Activated CD8-positive, alpha-beta memory T cell treated with anti-CD3 and anti-CD28 coated beads for 36 hours (primary cell): Measurements from ENCODE around the gene MFSD2A. TPM values are rescaled to one million over a fixed set of nuclear protein-coding genes. Genes with fewer than 3 reads are reported as not detected.
"Not testable (repeated sequence)": the region's sequence is repeated elsewhere in the genome, so short reads cannot be mapped to it uniquely, and the experiment has no call there.

Source experiments
- CTCF ChIA-PET: fragments of 350-600 bp; sonication (Branson Sonifier 250); formaldehyde crosslinking; loops from one replicate; lab custom pipeline; 2021; ENCODE audit warnings: antibody characterized with exemption; lab: Charles Lee
- POLR2A ChIA-PET: fragments of 350-600 bp; sonication (Branson Sonifier 250); formaldehyde crosslinking; loops from one replicate; lab custom pipeline; 2021; ENCODE audit warnings: antibody characterized with exemption; lab: Charles Lee
- total RNA-seq, 2 experiments: library from RNA; stranded (reverse); gene quantifications; one replicate each; pipeline ENCODE4 v1.2.3, GENCODE V29; 2021

Gene MFSD2A
- total RNA-seq, 2 experiments from 2014 or later = 23.7 to 24.0 TPM

DNA sequence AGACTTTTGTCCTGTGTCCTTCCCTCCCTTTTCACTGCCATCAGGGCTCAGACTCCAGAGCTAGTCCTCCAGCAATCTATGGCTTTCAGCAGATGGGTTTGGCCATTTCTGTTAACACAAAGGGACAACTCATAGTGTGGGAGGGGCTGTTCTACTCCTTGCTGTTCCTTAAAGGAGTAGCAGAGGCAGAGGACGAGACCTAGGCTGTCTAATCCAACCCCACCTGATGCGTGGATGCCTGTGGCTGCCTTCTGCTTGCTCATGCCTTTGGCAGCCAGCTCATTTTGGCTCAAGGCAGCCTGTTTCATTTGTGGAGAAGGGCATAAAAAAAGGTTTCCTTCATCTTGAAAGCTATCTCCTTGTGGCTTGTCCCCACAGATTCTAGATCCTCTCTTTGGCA, 27.0 kb downstream of the MFSD2A start:
- CTCF ChIA-PET = interaction anchor here (0.6 kb wide), 1 partner anchor 18 kb away, joined by 3 read pairs; no protein-coding TSS in a partner anchor

DNA sequence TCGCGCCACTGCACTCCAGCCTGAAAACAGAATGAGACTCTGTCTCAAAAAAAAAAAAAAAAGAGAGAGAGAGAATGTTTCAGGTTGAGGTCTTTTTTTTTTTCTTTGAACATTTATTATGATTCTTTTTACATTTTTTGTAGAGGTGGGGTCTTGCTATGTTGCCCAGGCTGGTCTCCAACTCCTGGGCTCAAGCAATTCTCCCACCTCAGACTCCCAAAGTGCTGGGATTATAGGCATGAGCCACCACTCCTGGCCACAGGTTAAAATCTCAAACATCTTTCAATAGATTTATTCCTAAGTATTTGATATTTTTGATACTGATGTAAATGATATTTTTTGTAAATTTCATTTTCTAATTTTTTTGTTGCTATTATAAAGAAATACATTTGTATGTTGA, 29.5 kb downstream of the MFSD2A start:
- CTCF ChIA-PET = interaction anchor here (1.3 kb wide), 1 partner anchor 10 kb away, joined by 7 read pairs; no protein-coding TSS in a partner anchor
- POLR2A ChIA-PET = not testable (repeated sequence)

More for the DNA sequence above, 27.0 kb downstream of the MFSD2A start:
- POLR2A ChIA-PET = no interaction called here

DNA sequence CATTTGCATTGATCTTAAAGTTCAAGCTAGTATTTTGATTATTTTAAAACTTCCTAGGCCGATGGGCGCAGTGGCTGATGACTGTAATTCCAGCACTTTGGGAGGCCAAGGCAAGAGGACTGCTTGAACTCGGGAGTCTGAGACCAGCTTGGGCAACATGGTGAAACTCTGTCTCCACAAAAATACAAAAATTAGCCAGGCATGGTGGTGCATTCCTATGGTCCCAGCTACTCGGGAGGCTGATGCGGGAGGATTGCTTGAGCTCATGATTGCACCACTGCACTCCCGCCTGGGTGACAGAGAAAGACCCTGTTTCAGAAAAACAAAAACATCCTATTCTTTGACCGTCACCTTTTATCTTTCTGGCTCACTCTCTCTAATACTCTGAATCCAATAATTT, 30.0 kb downstream of the MFSD2A start:
- ChIA-PET CTCF (interaction anchor here (1.3 kb wide), 1 partner anchor 11 kb away, joined by 7 read pairs; no protein-coding TSS in a partner anchor), POLR2A (no interaction called here)

DNA sequence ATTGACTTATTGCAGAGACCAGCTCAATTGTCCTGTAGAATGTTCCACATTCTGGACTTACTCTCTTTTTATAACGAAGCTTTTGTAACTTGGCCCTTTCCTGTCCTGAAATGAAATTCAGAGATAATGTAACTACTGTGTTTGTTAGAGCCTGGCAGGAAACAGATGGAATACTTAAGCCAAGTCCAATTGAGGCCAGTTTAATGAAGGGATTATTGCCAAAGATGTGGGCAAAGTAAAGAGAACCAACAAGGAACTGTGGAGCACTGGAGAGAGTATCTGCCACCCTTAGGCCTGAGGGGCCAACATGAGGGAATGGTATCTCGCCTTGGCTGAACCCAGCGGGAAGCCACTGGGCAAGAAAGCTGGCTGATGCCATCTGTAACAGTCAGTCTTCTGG, 32.9 kb downstream of the MFSD2A start:
- ChIA-PET POLR2A (no interaction called here), CTCF (interaction anchor here (1.2 kb wide), 1 partner anchor 68 kb away, joined by 4 read pairs; no protein-coding TSS in a partner anchor)

DNA sequence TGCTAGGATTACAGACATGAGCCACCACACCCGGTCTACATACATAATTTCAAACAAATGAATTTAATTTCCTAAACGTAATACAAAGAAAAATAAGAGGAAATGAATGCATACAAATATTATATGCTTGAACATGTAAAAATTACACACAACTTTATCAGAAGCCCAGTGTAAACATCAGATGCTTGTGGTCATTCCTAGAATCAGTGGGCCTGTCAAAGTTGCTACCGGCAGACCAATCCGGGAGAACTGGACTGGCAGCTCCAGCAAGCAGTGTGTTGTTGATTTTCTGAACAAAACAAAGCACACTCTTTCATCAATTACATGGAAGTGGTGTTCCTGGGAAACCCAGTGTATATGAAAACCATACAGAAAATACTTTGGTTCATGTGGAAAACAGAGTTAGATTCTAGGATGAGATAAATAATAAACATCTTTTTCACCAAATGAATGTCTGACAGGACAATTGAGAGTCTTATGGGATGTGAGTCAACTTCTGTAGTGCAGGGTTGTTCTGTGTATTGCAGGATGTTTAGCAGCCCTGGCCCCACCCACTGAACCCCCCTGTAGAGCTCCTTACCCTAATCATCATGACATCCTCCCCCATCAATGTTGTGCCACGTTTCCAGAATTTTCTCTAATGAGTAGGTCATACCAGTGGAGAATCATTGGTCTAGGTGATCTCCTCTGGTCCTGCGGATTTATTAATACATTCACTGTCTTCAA, 33.8 kb downstream of the MFSD2A start:
- POLR2A ChIA-PET = no interaction called here
- CTCF ChIA-PET = interaction anchor here (1.2 kb wide), 1 partner anchor 69 kb away, joined by 4 read pairs; no protein-coding TSS in a partner anchor

DNA sequence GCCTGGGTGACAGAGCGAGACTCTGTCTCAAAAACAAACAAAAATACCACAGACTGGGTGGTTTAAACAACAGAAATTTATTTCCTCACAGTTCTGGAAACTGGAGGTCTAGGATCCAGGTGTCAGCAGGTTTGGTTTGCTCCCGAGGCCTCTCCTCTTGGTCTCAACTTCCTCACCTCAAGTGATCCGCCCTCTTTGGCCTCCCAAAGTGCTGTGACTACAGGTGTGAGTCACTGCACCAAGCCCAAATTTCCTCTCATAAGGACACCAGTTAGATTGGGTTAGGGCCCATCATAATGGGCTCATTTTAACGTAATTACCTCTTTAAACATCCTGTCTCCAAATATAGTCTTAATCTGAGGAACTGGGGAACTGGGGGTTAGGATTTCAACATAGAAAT, 35.5 kb downstream of the MFSD2A start:
- ChIA-PET CTCF (no interaction called here), POLR2A (no interaction called here)

DNA sequence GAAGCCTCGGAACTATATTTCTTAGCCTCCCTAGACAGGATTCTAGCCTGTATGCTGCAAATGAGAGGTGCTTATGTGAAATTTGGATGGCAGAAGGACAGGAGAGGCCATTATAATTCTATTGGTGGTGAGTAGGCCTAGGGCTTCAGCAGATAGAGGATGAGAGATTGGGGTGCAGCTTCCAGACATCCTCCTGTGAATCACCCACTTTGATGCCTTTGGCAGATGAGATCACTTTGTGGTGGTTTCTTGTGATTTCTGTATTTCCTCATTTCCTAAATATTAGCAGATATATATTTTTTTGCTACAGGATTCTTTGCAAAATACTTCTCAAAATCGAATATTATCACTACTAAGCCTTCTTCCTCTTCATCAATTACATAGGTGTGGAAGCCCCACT, 37.3 kb downstream of the MFSD2A start:
- POLR2A ChIA-PET = no interaction called here
- CTCF ChIA-PET = no interaction called here

DNA sequence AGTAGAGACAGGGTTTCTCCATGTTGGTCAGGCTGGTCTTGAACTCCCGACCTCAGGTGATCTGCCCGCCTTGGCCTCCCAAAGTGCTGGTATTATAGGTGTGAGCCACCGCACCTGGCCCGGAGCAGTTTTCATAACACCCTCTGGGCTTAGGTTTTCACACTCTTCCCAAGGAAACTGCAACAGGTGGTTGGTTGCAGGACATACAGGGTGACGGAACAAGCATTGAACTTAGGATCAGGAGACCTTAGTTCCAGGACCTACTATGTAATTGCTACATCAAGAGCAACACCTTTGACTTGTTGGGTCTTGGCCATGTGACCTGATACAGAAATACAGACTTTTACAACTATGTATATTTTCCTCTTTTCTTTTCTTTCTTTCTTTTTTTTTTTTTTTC, 37.9 kb downstream of the MFSD2A start:
- POLR2A ChIA-PET = no interaction called here

DNA sequence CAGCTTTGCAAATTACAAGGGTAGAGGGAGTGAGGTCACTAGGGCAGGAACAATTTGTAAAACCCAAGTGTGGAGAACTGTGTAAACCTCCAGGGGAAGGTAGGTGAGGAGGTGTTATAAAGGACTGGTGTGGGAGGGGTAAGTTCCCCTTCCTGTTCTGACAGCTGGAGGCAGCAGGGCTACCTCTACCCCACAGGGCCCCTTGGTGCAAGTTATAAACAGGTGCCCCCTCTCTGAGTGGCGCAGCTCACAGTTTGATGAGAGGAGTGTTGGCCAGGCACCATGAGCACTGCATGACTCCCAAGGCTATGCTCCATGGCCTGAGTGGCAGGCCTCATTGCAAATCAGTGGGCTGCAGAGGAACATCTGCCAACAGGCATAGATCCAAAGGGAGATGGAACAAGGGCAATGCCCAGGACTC, 41.0 kb downstream of the MFSD2A start:
- ChIA-PET POLR2A (interaction anchor here (0.5 kb wide), 1 partner anchor 809 kb away, joined by 3 read pairs; no protein-coding TSS in a partner anchor), CTCF (interaction anchor here (0.6 kb wide), 1 partner anchor 534 kb away, joined by 3 read pairs; no protein-coding TSS in a partner anchor)

More for the DNA sequence above, 37.9 kb downstream of the MFSD2A start:
- CTCF ChIA-PET = no interaction called here

DNA sequence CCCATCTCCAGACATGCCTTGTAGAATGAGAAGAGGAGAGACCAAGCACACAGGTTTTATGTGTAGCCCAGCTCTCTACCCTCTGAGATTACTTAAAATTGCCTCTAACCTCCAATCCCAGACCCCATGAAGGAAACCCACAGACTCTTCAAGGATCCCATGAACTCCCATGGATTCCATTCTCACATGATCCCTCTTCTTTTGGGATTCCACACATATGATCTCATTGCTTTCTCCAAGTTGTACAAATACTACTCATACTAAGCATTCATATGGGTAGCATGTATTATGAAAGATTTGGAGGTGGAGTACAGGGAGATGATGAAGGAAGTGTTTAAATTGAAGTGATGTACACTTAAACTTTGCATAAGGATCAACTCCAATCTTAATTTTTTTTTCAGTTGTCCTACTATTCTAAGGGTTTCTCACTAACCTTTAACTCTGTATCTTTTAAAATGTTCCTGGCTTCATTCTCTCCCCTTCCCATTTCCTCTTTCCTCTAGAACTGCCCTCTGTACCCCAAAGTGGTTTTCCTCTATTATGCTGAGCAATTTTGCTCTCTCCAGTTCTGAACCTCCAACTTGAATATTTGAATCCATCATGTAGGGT, 41.6 kb downstream of the MFSD2A start:
- CTCF ChIA-PET = interaction anchor here (0.6 kb wide), 1 partner anchor 534 kb away, joined by 3 read pairs; no protein-coding TSS in a partner anchor
- POLR2A ChIA-PET = interaction anchor here (0.5 kb wide), 1 partner anchor 808 kb away, joined by 3 read pairs; no protein-coding TSS in a partner anchor

DNA sequence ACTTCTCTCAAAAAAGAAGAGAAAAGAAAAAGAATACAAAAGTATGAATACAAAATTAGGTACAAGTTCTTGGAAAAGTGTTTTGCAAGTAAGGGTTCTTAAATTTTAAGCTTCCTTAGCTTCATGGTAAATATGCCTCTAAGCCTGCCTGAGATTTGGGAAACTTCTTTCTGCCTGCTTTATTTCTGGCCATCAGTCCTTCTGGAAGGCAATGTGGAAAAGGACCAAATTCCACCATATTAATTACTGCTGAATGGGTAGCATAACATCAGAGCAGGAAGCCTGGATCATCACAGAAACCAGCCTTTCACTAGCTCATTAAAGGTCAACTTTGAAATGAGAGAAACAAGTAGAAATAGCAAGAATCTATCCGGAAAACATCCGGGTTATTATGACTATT, 46.5 kb downstream of the MFSD2A start:
- CTCF ChIA-PET = interaction anchor here (1.1 kb wide), 1 partner anchor 22 kb away, joined by 4 read pairs; no protein-coding TSS in a partner anchor

DNA sequence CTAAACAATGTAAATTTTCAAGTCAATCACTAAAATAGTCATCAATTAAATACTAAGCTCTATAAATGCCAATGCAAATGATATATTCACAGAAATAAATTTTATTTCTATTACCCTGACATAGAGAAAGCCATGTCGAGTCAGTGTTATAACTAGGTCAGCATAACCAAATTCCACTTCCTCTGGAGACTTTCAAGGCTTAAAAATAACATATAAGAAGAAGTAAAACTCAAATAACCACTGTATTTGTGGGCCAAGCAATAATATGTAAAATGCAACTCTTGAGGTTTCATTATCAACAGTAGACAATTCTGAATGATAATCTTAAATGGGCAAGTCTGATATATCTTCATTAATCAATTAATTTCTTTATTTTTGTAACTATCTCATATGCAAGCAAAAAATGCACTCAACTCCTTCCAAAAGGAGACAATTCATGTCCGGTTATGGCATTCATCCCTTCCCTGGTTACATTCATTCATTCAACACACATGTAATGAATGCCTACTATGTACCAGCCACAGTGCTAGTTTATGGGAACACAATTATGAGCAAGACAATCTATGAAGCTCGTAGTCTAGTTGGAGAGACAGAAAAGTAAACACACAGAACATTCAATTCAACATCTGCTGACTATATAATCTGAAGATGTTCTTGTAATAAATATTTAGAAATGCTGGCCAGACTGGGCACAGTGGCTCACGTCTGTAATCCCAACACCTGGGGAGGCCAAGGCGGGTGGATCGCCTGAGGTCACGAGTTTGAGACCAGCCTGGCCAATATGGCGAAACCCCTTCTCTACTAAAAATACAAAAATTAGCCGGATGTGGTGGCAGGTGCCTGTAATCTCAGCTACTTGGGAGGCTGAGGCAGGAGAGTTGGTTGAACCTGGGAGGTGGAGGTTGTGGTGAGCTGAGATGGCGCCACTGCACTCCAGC, 48.5 kb downstream of the MFSD2A start:
- ChIA-PET CTCF (interaction anchor here (0.7 kb wide), 1 partner anchor 105 kb away, joined by 3 read pairs; no protein-coding TSS in a partner anchor), POLR2A (no interaction called here)

More for the DNA sequence above, 46.5 kb downstream of the MFSD2A start:
- POLR2A ChIA-PET = no interaction called here

DNA sequence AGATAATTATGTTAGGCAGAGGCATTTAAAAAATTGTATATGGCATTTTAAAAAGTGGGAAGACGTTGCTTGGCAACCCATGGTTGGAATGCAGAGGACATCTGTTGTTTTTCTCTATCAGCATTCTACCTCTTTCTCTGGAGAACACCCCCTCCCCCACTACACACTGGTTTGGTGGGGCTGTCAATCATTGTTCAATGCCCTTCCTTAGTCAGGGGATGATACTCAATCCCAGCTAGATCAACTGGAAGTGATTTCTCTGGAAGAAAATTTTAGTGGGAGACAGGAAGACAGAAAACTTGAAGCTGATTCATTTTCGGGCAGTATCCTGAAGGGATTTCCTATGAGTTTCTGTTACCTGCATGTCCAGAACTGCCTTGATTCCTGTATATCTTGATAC, 49.9 kb downstream of the MFSD2A start:
- ChIA-PET CTCF (no interaction called here), POLR2A (no interaction called here)

DNA sequence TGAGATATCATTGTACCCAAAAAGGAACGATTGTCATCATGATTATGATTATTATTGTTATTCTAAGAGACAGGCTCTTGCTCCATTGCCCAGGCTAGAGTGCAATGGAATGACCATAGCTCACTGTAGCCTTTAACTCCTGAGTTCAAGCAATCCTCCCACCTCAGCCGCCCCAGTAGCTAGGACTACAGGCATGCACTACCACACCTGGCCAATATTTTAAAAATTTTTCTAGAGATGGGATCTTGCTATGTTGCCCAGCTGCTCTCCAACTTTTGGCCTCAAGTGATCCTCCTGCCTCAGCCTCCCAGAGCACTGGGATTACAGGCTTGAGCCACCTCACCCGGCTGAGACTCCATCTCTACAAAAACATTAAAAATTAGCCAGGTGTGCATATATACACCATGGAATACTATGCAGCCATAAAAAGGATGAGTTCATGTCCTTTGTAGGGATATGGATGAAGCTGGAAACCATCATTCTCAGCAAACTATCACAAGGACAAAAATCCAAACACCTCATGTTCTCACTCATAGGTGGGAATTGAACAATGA, 52.6 kb downstream of the MFSD2A start:
- CTCF ChIA-PET, POLR2A ChIA-PET: not testable (repeated sequence)

DNA sequence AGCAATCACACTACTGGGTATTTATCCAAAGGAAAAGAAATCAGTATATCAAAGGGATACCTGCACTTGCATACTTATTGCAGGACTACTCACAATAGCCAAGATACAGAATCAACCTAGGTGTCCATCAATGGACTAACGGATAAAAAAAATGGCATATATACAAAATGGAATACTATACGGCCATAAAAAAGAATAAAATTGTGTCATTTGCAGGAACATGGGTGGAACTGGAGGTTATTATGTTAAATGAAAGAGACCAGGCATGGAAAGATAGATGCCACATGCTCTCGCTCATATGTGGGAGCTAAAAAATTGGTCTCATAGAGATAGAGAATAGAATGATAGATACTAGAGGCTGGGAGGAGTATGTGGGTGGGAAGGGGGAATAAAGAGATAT, 56.3 kb downstream of the MFSD2A start:
- ChIA-PET POLR2A (no interaction called here), CTCF (no interaction called here)

DNA sequence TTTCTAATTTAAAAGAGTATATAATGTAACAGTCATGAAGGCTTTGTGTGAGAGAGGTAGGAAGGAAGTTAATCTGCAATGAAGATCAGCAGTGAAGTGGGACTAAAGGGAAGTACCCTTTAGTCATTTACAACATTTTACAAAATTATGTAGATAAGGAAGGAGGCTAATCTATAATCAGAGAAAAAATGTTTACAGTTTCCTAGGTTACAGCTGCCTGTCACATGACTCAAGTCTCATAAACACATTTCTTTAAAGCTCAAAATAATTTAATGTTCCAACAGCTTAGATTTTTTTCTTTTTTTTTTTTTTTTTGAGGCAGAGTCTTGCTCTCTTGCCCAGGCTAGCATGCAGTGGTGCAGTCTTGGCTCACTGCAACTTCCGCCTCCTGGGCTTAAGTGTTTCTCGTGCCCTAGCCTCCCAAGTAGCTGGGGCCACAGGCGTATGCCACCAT, 59.3 kb downstream of the MFSD2A start:
- POLR2A ChIA-PET = interaction anchor here (0.6 kb wide), 3 partner anchors 18 to 195 kb away, joined by 4 read pairs; no protein-coding TSS in a partner anchor
- CTCF ChIA-PET = interaction anchor here (0.7 to 1.7 kb wide), 5 partner anchors 14 to 112 kb away, joined by 3 to 5 read pairs (median 4); partner anchors contain the start of gene MFSD2A

DNA sequence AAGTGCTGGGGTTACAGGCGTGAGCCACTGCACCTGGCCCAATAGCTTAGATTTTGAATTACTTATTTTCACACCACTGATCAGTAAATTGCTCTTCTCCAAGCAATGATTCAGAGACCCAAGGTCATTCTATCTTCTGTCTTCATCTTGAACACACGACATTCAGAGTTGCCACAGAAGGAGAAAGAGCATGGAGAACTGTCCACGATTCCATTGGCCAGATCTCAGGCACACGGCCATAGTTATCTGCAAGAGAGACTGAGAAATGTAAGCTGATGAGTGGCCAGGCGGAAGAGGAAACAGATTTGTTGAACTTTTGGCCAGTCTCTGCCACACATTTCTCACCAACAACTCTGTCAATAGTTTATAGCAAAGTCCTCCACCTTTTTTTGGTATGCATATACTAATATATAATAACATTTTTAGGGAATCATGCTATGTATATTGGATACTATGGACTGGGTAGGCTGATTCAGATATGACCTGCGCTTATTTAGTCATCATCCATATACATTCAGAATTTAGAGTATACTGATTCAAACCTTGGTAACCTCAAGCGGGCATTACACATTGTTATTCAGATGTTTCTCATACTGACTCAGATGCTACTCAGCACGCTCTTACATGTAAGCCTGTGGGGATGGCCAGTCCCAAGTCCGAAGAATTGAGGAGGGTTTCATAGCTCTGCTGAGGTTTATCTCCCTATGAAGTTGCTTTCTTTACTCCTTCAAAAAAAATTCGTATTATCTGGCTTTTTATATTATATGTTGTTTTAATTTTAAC, 60.1 kb downstream of the MFSD2A start:
- ChIA-PET POLR2A (interaction anchor here (0.5 to 1.1 kb wide), 2 partner anchors 25 to 138 kb away, joined by 3 to 4 read pairs; partner anchors contain the start of gene CAP1), CTCF (interaction anchor here (1.1 to 1.7 kb wide), 4 partner anchors 13 to 113 kb away, joined by 3 to 5 read pairs (median 4); partner anchors contain the start of gene MFSD2A)
